Measurements from ENCODE around the gene PLCB1. TPM values are rescaled to one million over a fixed set of nuclear protein-coding genes. Genes with fewer than 3 reads are reported as not detected.

The PLCB1 gene
- polyA plus RNA-seq, 1 experiment: 13.5 TPM

- H3K36me3 ChIP-seq (ENCODE audit: control insufficient read depth, insufficient read depth, low read length): no peaks in the 10 kb centered on the region
- TF ChIP-seq, protein P1, sequence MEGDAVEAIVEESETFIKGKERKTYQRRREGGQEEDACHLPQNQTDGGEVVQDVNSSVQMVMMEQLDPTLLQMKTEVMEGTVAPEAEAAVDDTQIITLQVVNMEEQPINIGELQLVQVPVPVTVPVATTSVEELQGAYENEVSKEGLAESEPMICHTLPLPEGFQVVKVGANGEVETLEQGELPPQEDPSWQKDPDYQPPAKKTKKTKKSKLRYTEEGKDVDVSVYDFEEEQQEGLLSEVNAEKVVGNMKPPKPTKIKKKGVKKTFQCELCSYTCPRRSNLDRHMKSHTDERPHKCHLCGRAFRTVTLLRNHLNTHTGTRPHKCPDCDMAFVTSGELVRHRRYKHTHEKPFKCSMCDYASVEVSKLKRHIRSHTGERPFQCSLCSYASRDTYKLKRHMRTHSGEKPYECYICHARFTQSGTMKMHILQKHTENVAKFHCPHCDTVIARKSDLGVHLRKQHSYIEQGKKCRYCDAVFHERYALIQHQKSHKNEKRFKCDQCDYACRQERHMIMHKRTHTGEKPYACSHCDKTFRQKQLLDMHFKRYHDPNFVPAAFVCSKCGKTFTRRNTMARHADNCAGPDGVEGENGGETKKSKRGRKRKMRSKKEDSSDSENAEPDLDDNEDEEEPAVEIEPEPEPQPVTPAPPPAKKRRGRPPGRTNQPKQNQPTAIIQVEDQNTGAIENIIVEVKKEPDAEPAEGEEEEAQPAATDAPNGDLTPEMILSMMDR (IDR thresholded peaks at IDR 0.05; ENCODE audit: insufficient read depth, low read depth, low read length): no peak
- POLR2A ChIA-PET: no interaction called here
- no peaks in the 10 kb centered on the region for H3K27me3 ChIP-seq (ENCODE audit: control insufficient read depth, insufficient read depth, low read length)
- no peak for DNase-seq (ENCODE audit: low read depth)
- H3K4me3 ChIP-seq (ENCODE audit: low read depth, low read length): no peak overlapping the region
- CTCF ChIA-PET: interaction anchor here (1.0 kb wide), 1 partner anchor 73 kb away, joined by 3 read pairs; no protein-coding TSS in a partner anchor
These were observed 15.8 kb upstream of the PLCB1 start for GRCh38 chr20:8116067-8116811.

GRCh38 chr20:8117636-8118035 is 14.4 kb upstream of the PLCB1 start:
- TF ChIP-seq, protein P1 (IDR thresholded peaks at IDR 0.05; ENCODE audit: insufficient read depth, low read depth, low read length): no peak
- H3K36me3 ChIP-seq (ENCODE audit: control insufficient read depth, insufficient read depth, low read length): no peaks in the 10 kb centered on the region
- CTCF ChIA-PET: no interaction called here
- no peak for DNase-seq (ENCODE audit: low read depth)
- H3K27me3 ChIP-seq (ENCODE audit: control insufficient read depth, insufficient read depth, low read length): no peaks in the 10 kb centered on the region
- H3K4me3 ChIP-seq (ENCODE audit: low read depth, low read length): no peak overlapping the region
- POLR2A ChIA-PET: no interaction called here

GRCh38 chr20:8118039-8118438 is 14.0 kb upstream of the PLCB1 start:
- Histone ChIP-seq H3K4me3 (ENCODE audit: low read depth, low read length) (no peak overlapping the region), H3K27me3 (ENCODE audit: control insufficient read depth, insufficient read depth, low read length) (no peaks in the 10 kb centered on the region), H3K36me3 (ENCODE audit: control insufficient read depth, insufficient read depth, low read length) (no peaks in the 10 kb centered on the region)
- TF ChIP-seq, protein P1 (IDR thresholded peaks at IDR 0.05; ENCODE audit: insufficient read depth, low read depth, low read length): no peak
- CTCF ChIA-PET: no interaction called here
- POLR2A ChIA-PET: no interaction called here
- no peak for DNase-seq (ENCODE audit: low read depth)

DNA sequence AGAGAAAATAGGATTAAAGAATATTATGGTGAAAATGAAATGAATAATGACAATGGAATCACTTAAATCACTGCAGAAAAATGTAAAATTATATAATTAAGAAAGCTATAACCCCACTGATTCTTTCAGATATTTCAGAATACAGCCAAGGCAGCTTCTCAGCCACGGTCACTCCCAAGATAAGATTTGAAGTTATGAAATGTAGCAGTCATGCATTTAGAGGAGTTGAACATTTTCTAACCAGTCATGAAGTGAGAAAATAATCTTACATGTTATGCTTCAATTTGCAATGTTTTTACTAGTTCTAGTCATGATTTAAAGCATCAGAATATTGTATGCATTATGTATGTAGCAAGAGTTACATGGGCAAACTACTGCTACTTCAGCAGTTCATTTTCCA is 13.3 kb upstream of the PLCB1 start:
- CTCF ChIA-PET: no interaction called here
- TF ChIP-seq, protein P1 (IDR thresholded peaks at IDR 0.05; ENCODE audit: insufficient read depth, low read depth, low read length): no peak
- Histone ChIP-seq H3K27me3 (ENCODE audit: control insufficient read depth, insufficient read depth, low read length) (no peaks in the 10 kb centered on the region), H3K4me3 (ENCODE audit: low read depth, low read length) (no peak overlapping the region), H3K36me3 (ENCODE audit: control insufficient read depth, insufficient read depth, low read length) (no peaks in the 10 kb centered on the region)
- DNase-seq (ENCODE audit: low read depth): no peak
- POLR2A ChIA-PET: no interaction called here

- ChIA-PET CTCF (interaction anchor here (1.1 to 3.3 kb wide), 2 partner anchors 10 to 600 kb away, joined by 4 to 19 read pairs; partner anchors contain the start of gene PLCB1), POLR2A (no interaction called here)
- no peak for DNase-seq (ENCODE audit: low read depth)
- TF ChIP-seq, protein P1 (IDR thresholded peaks at IDR 0.05; ENCODE audit: insufficient read depth, low read depth, low read length): no peak
- no peaks in the 10 kb centered on the region for H3K27me3 ChIP-seq (ENCODE audit: control insufficient read depth, insufficient read depth, low read length)
- H3K36me3 ChIP-seq (ENCODE audit: control insufficient read depth, insufficient read depth, low read length): no peaks in the 10 kb centered on the region
- no peak overlapping the region for H3K4me3 ChIP-seq (ENCODE audit: low read depth, low read length)
These were observed 10.4 kb upstream of the PLCB1 start for GRCh38 chr20:8121666-8122065.

All from BJ (cell line).